Keratinocyte (primary cell): ENCODE results near the gene BLTP2.

Experiments
- EZH2 ChIP-seq: IDR thresholded peaks from one replicate; pipeline ENCODE4 v1.6.1; 2012; ENCODE audit warnings: inconsistent platforms, mild to moderate bottlenecking, low read length, moderate library complexity
- TF ChIP-seq, protein P1 (sequence below), 3 experiments: IDR thresholded peaks in 1 of 3; conservative IDR thresholded peaks in 1 of 3; optimal IDR thresholded peaks in 1 of 3; 2 replicates in 2 of 3; 3 replicates in 1 of 3; pipeline versions ENCODE3 to v1.5.1; 2011; ENCODE audit warnings: low read length in 3 of 3, mild to moderate bottlenecking in 3 of 3, moderate library complexity in 2 of 3, control low read depth in 1 of 3, inconsistent platforms in 1 of 3; ENCODE audit not compliant: insufficient read depth in 2 of 3; ENCODE audit errors: extremely low read depth in 1 of 3

DNA sequence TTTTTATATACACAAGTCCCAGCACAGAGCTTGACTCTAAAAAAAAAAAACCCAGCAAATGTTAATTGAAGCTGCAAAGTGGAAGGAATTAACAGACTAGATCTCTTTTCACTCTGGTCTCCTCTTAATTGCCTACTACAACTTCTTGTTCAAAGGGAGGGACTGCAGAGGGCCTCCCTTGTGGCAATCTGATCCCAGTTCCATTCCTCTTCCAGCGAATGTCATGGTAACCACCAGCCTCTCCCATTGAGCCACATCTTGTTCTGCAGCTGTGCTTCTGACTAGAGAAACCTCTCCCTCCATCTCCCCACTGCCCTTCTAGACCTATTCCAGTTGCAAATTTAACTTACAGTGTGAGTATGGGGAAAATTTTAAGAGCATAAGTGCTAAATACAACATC is 22.9 kb upstream of the BLTP2 start:
- TF ChIP-seq, protein P1, sequence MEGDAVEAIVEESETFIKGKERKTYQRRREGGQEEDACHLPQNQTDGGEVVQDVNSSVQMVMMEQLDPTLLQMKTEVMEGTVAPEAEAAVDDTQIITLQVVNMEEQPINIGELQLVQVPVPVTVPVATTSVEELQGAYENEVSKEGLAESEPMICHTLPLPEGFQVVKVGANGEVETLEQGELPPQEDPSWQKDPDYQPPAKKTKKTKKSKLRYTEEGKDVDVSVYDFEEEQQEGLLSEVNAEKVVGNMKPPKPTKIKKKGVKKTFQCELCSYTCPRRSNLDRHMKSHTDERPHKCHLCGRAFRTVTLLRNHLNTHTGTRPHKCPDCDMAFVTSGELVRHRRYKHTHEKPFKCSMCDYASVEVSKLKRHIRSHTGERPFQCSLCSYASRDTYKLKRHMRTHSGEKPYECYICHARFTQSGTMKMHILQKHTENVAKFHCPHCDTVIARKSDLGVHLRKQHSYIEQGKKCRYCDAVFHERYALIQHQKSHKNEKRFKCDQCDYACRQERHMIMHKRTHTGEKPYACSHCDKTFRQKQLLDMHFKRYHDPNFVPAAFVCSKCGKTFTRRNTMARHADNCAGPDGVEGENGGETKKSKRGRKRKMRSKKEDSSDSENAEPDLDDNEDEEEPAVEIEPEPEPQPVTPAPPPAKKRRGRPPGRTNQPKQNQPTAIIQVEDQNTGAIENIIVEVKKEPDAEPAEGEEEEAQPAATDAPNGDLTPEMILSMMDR (optimal IDR thresholded peaks at IDR 0.05 in 1 of 3, IDR thresholded peaks at IDR 0.05 in 1 of 3, conservative IDR thresholded peaks at IDR 0.05 in 1 of 3; ENCODE audit: extremely low read depth in 1 of 3, insufficient read depth in 2 of 3, low read length in 3 of 3): no peak
- no peak for TF ChIP-seq EZH2
